GM18909 (cell line): ENCODE data around the gene CD226.
"Not testable (repeated sequence)": the region's sequence is repeated elsewhere in the genome, so short reads cannot be mapped to it uniquely, and the experiment has no call there.

ENCODE experiments used
- ATAC-seq: cut with Tn5 transposase; IDR thresholded peaks from one replicate; pipeline ENCODE4 v1.9.1; 2021; ENCODE audit warnings: mild to moderate bottlenecking; ENCODE audit not compliant: unreplicated experiment, poor library complexity

Gene CD226

DNA sequence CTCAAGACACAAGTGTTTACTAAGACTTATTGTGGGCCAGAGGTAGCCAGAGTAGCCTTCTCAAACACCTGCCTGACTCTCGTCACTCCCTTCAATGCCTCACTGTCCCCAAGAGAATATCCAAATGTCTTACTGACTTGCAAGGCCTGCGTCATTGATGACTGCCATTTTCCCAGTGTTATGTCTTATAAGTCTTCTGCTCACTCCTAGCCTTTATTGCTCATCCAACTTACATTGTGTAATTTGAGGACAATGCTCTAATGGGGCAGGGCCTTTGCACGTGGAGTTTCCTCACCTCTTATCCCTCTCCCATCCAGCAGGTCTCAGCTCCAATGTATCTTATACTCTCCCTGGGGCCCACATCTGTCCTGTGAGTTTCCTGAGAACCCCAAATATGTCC, 10.1 kb upstream of the CD226 start:
- ATAC-seq = no peak

DNA sequence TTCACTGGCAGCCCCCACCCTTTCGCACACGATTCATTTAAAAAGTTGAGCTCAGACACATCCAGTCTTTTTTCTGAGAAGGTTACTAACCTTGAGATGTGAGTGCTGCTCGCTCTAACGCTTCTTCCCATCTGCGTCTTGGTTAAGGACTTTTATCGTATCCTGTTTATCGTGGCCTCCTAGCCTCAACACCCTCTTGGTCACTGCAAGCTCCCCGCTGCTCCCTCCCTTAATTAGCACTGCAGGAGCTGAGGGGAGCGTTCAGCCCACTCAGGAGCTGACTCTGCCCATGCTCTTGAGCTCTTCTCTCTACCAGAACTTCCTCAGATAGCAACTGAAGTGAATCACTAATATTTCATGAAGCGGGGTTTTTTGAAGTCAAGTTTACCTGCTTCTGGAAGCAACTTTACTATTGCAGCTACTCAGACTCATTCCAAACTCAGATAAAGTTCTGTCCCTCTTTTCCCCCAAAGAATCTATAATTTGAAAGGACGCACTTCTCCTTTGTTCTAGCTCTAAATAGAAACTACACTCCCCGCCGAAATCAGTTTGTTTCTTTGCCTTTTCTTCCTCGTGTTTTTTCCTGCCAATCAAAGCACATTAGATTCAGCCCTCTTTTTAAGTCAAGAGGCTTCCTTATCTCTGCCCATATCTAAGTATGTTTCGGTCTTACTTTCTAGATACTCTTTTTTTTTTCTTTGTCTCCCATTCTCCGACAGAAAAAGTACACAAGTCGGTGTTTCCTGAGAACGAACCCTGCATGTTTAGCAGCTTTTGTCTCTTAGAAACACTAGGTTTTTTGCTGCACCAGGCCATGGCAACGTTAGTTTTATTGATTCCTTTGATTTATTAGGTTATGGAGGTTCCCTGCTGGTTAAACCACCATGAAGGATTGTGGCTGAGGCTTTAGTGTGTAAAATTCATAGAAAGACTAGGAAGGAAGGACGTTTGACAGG, 9.3 kb upstream of the CD226 start:
- peak; percentile 23 for ATAC-seq

DNA sequence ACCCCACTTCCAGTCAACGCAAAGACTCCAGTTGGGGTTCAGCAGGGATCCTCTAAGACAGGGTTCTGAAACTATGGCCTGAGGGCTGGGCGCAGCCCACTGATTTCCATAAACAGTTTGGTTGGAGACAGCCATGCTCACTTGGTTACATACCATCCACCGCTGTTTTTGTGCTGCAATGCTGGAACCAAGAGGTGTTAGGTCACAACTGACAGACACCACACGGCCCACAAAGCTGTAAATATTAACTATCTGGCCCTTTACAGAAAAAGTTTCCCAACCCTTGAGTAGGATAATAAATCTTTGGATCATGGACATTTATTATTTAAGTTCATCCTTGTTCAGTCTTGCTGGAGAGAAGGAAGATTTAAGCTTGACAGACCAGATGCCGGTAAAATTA, 8.4 kb upstream of the CD226 start:
- peak; percentile 52 for ATAC-seq

DNA sequence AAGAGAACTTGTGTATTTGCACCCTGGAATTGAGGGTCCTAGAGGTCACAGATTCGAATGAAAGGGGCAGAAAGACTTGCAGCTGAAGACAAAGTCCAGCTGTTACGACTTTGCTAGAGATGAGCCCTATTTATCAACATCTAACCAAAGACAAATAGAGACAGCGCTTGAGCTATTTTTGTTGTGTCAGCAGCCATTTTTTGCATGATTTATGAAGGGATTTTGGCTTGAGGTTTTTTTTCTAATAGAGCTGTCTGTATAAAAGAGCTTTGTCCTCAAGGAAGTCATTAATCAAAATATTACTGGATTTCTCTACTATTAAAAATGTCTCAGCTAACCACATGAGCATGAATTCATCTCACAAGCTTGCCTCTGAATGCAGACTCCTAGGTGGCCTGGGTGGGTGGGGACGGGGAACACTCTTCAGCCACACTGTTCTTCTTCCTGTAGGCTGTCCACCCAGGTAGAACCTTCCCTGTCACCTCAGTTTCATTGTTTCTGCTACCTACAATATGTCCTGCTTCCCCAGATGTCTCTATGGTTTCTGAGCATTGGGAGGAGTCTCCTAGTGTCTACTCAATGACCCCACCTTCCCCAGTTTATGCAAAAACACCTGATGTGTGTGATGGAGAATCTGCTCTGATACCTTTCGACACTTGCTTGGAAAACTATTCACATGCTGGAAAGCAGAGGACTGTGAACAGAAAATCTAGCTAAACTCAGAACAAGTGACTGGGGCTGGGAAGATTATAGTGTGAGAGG, 7.2 kb upstream of the CD226 start:
- no peak for ATAC-seq

DNA sequence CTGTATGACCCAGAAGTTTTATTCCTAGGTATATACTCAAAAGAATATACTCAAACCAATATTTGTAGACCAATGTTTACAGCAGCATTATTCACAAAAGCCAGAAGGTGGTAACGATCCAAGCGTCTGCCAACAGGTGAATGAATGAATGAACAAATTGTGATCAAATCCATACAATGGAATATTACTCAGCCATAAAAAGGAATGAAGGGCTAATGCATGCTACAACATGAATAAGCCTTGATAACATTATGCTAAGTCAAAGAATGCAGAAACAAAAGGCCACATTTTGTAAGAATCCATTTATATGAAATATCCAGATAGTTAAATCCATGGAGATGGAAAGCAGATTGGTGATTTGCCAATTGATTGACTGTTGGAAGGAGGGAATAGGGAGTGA, 5.5 kb upstream of the CD226 start:
- ATAC-seq = no peak

DNA sequence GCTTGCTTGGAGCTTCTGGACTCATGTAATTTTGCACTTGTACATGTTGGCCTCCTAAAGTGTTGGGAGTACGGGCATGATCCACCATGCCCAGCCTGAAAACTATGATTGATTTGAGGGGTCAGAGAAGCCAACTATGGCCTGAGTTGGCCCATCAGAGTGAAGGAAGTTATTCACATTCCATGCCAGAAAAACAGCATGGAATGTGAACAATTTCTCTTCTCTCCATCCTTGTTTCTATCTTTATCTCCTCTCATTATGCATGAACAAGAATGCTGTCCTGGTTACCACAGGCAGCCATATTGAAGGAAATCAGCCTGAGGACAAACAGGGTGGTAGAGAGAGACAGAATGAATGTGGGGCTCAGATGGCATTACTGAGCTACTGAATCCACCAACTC, 3.5 kb upstream of the CD226 start:
- no peak for ATAC-seq

DNA sequence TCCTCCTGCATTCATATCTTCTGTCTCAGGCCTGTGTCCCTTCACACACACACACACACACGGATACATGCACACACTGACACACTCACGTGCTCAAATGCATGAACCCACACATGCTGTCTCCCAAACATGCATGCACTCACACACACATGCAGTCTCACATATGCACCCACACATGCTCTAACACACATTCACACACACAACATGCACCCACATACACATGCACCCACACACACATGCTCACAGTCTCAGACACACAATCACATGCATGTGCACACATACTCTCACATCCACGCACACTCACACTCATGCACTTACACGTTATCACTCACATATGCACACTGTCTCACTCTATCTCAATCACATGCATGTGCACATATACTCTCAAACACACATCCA, 1.9 kb upstream of the CD226 start:
- ATAC-seq = no peak

DNA sequence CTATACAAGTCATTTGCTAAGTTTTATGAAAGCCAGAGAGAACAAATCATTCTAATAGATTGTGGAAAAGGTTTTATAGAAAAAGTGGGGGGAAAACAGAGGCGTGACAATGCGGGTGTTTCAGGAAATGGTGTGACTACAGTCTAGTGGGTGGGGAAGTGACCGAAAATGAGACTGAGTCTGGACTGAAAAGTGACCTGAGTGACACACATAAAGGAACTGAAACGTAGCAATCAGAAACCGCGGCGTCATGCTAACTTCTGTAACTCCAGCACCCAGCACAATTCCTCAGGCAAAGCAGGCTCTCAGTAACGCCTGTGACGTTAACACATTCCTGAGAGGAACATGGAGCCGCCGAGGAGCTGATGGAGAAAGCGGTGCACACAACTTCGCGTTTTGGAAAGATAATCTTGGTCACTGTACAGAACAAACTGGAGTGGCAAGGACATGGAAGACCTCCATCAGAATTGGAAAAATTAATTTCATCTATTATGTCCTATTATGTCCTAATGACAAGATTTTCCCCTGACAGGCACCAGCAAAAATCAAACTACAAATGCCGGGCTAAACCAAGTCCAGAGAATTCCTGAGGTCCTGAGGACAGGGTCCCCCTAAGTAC, 1.4 kb upstream of the CD226 start:
- peak; percentile 89 for ATAC-seq

DNA sequence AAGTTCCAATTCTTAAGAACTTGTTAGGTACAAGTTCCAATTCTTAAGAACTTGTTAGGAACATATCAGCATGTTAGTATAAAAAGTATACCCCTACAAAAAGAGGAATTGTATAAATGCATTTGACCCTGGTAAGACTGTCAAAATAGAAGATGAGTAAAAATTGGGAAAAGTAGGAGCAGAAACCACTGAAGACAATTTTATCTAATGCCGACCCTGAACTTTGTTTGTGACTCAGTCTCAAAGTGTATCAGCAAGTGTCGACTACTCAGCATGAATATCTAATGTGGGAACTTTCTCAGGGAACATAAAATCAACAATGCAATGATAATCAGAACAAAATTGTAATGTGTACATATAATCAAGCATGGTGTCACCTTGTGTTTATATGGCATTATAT, 583 bp upstream of the CD226 start:
- ATAC-seq = no peak

DNA sequence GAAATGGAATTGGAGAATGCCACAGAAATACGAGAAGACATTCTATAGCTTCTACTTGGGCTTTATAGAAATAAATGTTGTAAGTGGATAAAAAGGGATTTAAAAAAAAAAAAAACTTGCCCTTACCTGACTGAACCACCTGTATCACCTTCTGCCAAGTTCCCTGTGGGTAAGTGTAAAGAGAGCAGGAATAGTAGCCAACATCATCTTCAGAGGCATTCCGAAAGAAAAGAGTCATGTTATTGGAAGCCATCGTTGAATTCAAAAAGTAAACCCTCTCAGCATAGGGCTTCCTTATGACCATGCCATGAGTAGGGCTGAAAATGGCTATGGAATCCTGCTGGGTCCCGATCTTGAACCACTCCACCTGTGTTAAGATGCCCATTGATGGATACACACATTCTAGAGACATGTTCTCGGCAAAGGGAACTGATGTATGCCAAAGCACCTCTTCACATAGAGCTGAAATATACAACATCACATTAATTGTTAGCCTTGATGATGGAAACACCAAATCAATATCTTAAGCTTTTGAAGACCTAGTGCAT, 991 bp downstream of the CD226 start:
- ATAC-seq = no peak

DNA sequence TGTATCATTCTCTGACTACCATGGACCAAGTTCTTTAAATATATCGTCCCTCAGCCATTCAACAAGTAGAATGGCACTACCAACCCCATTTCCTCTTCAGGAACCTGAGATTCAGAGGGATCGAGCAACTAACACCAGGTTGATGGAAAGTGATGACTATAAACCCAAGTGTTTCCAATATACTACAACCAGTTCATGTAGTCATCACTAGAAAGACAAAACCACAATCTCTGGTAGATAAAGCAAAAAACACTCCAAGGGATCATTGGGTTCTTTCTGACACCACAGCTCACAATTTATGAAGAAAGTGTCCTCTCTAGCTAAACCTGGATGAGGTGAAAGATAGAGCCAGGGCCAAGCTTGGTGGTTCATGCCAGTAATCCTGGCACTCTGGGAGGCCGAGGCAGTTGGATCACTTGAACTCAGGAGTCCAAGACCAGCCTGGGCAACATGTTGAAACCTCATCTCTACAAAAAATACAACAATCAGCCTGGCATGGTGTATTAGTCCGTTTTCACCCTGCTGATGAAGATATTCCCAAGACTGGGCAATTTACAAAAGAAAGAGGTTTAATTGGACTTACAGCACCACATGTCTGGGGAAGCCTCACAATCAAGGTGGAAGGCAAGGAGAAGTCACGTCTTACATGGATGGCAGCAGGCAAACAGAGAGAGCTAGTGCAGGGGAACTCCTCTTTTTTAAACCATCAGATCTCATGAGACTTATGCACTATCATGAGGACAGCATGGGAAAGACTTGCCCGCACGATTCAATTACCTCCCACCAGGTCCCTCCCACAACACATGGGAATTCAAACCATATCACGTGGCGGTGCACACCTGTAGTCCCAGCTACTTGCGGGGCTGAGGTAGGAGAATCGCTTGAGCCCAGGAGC, 2.2 kb downstream of the CD226 start:
- ATAC-seq = no peak

DNA sequence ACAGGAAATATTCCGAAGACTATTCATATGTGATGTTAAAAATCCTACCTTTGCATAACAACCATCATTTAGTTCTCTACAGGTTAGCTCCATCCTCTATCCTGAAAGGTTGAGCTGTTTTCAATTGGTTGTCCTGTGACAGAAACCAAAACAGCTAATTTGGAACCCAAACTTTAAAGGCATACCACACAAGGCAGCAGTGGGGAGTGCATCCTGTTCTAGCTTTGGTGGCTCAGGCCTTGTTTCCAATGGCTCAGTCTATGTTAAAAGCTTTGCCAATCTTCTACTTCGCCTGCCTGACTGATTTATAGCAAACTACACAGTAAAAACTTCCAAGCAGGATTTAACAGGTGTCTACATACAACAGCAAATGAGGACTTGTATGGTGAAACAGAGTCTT, 3.2 kb downstream of the CD226 start:
- peak; percentile 19 for ATAC-seq

DNA sequence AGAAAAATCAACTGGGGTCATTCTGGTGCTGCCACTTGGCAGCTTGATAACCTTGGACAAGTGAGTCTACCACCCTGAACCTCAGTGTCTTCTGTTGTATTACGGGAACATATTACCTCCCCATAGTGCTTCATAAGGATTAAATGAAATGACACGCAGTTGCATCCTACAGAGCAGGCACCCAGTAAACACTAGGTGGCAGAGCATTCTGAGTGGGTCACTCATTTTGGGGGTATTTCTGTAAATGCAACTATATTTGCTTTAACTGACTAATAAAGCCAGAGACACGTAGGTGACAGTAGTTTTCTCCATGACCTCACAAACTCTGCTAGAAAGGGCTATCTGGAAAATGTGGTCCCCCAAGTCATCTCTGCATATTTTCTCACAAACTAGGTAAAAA, 4.7 kb downstream of the CD226 start:
- ATAC-seq = no peak

DNA sequence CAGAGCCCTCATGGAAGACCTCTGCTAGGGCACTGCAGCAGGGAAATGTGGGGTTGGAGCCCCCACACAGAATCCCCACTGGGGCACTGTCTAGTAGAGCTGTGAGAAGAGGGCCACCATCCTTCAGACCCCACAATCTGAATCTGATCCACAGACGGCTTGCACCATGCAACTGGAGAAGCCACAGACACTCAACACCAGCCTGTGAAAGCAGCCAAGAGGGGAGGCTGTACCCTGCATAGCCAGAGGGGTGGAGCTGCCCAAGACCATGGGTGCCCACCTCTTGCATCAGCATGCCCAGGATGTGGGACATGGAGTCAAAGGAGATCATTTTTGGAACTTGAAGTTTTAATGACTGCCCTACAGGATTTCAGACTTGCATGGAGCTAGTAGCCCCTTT, 6.5 kb downstream of the CD226 start:
- no peak for ATAC-seq

DNA sequence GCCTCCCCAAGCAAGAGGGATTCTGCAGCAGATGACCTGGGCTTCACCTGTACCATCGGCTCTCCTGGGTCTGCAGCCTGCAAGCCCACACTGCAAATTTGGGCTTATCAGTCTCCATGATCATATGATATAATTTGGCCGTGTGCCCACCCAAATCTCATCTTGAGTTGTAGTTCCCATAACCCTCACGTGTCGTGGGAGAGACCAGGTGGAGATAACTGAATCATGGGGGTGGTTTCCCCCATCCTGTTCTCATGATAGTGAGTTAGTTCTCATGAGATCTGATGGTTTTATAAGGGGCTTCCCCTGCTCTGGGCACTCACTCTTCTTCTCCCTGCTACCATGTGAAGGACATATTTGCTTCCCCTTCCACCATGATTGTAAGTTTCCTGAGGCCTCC, 7.9 kb downstream of the CD226 start:
- not testable (repeated sequence) for ATAC-seq

DNA sequence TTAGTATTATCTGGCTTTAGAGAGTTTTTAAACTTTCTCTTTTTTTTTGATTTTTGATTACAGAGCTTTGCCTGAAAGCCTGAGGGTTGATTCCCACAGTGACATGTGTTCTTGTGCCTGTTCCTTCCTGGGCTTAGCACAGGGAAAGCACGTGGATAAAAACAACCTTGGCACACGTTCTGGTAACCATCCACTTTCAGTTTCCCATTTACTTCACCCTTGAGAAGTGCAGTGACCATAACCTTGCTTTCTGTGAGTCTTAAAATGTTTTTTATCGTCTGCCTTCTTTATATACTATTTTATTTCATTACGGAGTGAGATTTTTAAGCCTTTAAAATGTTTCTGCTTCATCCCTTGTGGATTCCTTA, 11.5 kb downstream of the CD226 start:
- ATAC-seq = peak; percentile 25

DNA sequence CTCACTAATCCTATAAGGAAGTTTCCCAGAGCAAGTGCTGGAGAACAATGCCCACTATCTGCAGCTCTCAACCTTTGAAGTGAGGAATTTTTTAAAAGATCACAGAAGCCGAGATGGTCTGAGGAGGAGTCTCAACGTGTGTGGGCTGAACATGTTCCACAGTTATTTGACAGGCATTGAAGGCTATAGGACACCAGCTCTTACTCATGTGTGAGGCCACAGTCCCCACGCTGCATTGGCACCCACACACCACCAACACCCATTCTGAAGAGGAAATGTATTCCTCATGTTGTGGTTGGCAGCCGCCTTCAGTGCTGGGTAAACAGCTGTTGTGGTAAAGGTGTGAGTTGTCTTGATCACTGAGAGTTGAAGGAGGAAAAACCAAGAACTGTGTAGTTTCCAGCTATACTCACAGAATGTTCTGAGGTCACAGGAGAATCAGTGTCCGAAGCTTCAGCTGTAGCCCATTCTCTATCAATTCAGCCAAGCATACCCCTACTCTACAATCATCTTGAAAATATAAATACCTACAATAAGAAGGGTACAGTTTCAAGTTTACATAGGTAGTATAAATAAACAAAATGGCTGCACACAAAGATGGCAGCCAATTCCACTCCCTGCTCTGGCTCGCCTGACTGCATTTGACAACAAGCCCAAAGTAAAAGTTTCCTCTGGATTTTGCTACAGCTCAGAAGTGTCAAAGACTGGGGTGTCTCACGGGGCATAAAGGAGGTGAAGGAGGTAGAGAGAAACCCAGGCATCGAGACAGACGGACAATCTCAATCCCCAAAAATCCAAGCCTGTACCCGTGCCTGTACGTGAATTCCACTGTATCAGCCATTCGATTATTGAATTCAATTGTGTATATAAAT, 12.1 kb downstream of the CD226 start:
- ATAC-seq = peak; percentile 97

DNA sequence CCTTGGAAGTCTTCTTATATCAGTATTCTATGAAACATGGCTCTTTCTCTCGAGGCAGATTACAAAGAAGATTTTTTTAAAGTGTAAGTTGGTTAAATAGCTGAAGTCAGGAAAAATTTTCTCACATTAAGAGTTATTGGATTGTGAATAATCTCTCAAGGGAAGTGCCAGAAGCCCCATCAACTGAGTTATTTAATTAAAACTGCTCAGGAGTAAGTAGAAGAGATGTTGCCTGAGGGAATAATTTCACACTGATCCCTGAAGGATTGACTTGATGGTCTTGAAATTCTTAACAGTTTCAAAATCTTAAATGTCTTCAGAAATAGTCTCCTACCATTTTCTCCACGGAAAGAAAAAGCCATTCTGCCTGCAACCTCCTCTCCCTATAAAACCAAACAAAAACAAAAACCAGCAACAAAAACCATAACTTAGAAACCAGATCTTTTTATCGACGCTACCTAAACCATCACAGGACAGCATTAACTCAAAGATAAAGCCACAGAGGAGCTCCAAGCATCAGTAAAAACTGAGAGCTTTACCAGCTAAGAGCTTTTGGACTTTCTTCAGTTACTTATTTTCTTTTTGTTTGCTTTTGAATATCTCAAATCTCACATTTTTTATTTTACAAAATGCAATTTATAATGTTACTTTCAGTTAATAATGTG, 12.9 kb downstream of the CD226 start:
- no peak for ATAC-seq
